ENCODE results near the gene NEDD4L.

GRCh38 chr18:58367425-58368140 is 323.6 kb downstream of the NEDD4L start:
- TF ChIP-seq, protein P1, sequence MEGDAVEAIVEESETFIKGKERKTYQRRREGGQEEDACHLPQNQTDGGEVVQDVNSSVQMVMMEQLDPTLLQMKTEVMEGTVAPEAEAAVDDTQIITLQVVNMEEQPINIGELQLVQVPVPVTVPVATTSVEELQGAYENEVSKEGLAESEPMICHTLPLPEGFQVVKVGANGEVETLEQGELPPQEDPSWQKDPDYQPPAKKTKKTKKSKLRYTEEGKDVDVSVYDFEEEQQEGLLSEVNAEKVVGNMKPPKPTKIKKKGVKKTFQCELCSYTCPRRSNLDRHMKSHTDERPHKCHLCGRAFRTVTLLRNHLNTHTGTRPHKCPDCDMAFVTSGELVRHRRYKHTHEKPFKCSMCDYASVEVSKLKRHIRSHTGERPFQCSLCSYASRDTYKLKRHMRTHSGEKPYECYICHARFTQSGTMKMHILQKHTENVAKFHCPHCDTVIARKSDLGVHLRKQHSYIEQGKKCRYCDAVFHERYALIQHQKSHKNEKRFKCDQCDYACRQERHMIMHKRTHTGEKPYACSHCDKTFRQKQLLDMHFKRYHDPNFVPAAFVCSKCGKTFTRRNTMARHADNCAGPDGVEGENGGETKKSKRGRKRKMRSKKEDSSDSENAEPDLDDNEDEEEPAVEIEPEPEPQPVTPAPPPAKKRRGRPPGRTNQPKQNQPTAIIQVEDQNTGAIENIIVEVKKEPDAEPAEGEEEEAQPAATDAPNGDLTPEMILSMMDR (IDR thresholded peaks at IDR 0.05), result no peak
- TF ChIP-seq EP300 (IDR thresholded peaks at IDR 0.05) (no peak), POLR2AphosphoS5 (IDR thresholded peaks at IDR 0.05) (no peak), POLR2A (IDR thresholded peaks at IDR 0.05) (no peak)

All from sigmoid colon (tissue), 4 donors.